ENCODE measurements around the gene C11orf71. TPM values are rescaled to one million over a fixed set of nuclear protein-coding genes. Genes with fewer than 3 reads are reported as not detected.

The C11orf71 gene
- total RNA-seq, 4 donors from 2014 or later = 3.2 to 5.7 (median 4.8) TPM

DNA sequence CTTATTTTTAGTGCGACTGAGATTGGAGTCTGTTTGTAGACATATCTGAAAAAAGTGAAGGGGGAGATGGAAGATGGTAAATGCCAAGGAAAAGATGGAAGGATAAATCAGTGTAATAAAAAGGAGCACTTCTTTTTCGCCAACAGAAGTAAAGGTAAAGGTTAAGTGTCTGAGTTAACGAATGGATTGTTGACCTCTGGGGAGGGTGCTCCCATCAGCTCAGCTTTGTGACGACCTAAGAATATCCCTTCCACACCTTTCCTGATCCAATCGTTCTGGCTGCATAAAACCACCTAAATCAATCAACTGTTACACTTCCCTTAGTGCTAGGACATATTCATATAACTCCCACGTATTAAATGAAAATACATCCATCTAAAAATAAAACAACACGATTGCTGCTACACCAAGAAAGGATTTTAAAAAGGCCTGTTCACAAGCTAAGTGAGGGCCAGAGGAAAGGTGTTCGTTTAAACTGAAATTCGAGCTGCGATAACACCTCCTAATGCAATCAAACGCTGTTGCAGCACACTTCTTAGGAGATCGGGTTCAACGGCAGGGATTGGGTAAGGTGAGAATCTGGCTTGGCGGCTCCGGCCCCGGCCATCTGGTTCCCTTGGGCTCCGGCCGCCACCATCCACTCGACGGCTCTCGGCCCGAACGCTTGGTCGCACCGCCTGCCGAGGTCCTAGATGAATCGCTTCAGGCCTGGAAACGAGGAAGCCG is 658 bp downstream of the C11orf71 start:
- Histone ChIP-seq H3K36me3 (no peaks in the 10 kb centered on the region), H3K4me3 (peak overlapping the region; percentile 80 to 84), H3K27ac (peak overlapping the region; percentile 97 to 98), H3K9me3 (no peaks in the 10 kb centered on the region), H3K4me1 (peaks cover 0 to 9% of the 10 kb centered on the region in 2 donors), H3K27me3 (no peaks in the 10 kb centered on the region)
- no peak for DNase-seq
- intact Hi-C loops (cut with DNase I; ENCODE audit: low total_unique reads) = no loop called here
- TF ChIP-seq, protein P1, sequence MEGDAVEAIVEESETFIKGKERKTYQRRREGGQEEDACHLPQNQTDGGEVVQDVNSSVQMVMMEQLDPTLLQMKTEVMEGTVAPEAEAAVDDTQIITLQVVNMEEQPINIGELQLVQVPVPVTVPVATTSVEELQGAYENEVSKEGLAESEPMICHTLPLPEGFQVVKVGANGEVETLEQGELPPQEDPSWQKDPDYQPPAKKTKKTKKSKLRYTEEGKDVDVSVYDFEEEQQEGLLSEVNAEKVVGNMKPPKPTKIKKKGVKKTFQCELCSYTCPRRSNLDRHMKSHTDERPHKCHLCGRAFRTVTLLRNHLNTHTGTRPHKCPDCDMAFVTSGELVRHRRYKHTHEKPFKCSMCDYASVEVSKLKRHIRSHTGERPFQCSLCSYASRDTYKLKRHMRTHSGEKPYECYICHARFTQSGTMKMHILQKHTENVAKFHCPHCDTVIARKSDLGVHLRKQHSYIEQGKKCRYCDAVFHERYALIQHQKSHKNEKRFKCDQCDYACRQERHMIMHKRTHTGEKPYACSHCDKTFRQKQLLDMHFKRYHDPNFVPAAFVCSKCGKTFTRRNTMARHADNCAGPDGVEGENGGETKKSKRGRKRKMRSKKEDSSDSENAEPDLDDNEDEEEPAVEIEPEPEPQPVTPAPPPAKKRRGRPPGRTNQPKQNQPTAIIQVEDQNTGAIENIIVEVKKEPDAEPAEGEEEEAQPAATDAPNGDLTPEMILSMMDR (IDR thresholded peaks at IDR 0.05) = no peak
- no peak for TF ChIP-seq POLR2A (IDR thresholded peaks at IDR 0.05)

GRCh38 chr11:114398303-114398920 is 1.9 kb downstream of the C11orf71 start:
- no peak for TF ChIP-seq POLR2A (IDR thresholded peaks at IDR 0.05)
- TF ChIP-seq, protein P1 (IDR thresholded peaks at IDR 0.05) = no peak
- Histone ChIP-seq H3K4me3 (no peak overlapping the region), H3K9me3 (no peaks in the 10 kb centered on the region), H3K4me1 (peaks cover 0 to 9% of the 10 kb centered on the region in 2 donors), H3K27ac (peak overlapping the region in 1 of 2 donors; percentile 98), H3K27me3 (no peaks in the 10 kb centered on the region), H3K36me3 (no peaks in the 10 kb centered on the region)
- DNase-seq = no peak
- intact Hi-C loops (cut with DNase I; ENCODE audit: low total_unique reads) = no loop called here

DNA sequence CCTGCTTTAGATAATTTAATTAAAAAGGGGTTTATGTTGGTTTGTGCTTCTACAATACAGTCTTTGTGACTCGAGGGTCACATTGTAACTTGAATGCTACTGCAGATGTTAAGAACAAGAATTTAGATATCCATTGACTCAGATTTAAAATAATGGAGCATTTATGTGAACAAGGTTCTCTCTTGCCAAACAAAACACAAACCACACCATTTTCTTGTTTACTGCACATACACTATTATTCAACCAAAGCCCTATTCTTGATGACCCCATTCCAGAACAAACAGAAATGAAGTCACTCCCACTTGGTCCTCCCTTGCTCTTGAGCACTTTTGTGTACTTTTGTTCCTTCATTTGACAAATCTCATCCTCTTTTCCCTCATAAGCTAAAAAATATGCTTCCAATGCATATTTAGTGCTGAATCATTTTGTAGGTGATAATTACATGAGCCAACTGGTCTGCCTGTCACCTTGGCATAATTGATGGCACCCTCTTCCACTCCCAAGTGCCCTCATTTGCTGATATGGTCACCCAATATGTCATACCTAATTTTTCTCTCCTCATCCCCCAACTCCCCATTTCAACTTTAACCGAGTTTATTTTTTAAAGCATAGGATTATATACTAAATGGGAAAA is 2.8 kb downstream of the C11orf71 start:
- no peaks in the 10 kb centered on the region for H3K27me3 ChIP-seq
- no peak for DNase-seq
- no peak overlapping the region for H3K4me3 ChIP-seq
- no peak overlapping the region for H3K27ac ChIP-seq
- no peak for TF ChIP-seq POLR2A (IDR thresholded peaks at IDR 0.05)
- TF ChIP-seq, protein P1 (IDR thresholded peaks at IDR 0.05) = no peak
- intact Hi-C loops (cut with DNase I; ENCODE audit: low total_unique reads) = no loop called here
- peaks cover 0 to 9% of the 10 kb centered on the region in 2 donors for H3K4me1 ChIP-seq
- H3K9me3 ChIP-seq = no peaks in the 10 kb centered on the region
- H3K36me3 ChIP-seq = no peaks in the 10 kb centered on the region

DNA sequence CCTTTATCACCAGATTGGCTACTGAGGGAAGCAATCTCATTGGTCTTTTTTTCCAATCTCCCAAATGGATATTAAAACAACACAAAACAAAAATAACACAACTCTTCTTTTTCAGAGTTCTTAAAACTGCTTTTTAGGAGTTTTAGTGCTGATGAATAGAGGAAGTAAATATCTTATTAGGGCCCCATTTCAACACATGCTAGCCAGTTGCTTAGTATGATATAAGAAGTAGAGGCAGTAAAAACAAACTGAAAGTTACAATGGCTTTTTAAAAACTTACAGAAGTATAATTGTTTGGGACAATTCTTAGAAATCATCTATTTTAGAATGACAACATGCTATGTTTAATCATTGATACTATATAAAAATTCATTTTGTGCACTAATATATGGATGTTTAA is 3.4 kb downstream of the C11orf71 start:
- no peaks in the 10 kb centered on the region for H3K27me3 ChIP-seq
- no peak overlapping the region for H3K27ac ChIP-seq
- TF ChIP-seq, protein P1 (IDR thresholded peaks at IDR 0.05) = no peak
- DNase-seq = no peak
- H3K4me1 ChIP-seq = peaks cover 0 to 9% of the 10 kb centered on the region in 2 donors
- intact Hi-C loops (cut with DNase I; ENCODE audit: low total_unique reads) = no loop called here
- H3K36me3 ChIP-seq = no peaks in the 10 kb centered on the region
- H3K4me3 ChIP-seq = no peak overlapping the region
- no peaks in the 10 kb centered on the region for H3K9me3 ChIP-seq

GRCh38 chr11:114395736-114396135 is 4.6 kb downstream of the C11orf71 start:
- no peak overlapping the region for H3K4me3 ChIP-seq
- H3K27me3 ChIP-seq = no peaks in the 10 kb centered on the region
- H3K36me3 ChIP-seq = no peaks in the 10 kb centered on the region
- H3K27ac ChIP-seq = no peak overlapping the region
- no peak for DNase-seq
- intact Hi-C loops (cut with DNase I; ENCODE audit: low total_unique reads) = no loop called here
- H3K4me1 ChIP-seq = peaks cover 0 to 9% of the 10 kb centered on the region in 2 donors
- TF ChIP-seq, protein P1 (IDR thresholded peaks at IDR 0.05) = no peak
- no peaks in the 10 kb centered on the region for H3K9me3 ChIP-seq

All from uterus (tissue), 4 donors.